ENCODE results near the gene TMF1.

TMF1 gene

GRCh38 chr3:69051756-69052471, at the start of gene TMF1:
Gene TMF1 (minus strand): TSS chr3:69052333. CDS start chr3:69052086, 247 bp downstream.
- no peak for DNase-seq

- DNase-seq: no peak
Observed at GRCh38 chr3:69099576-69099975, 47.4 kb upstream of the TMF1 start.

- DNase-seq: no peak
Observed at GRCh38 chr3:69097407-69098086, 45.4 kb upstream of the TMF1 start.

- DNase-seq: no peak
Observed at GRCh38 chr3:69096299-69096698, 44.2 kb upstream of the TMF1 start.

- no peak for DNase-seq
Observed at GRCh38 chr3:69095636-69096035, 43.5 kb upstream of the TMF1 start.

- DNase-seq: no peak
Observed at GRCh38 chr3:69094467-69095205, 42.5 kb upstream of the TMF1 start.

- no peak for DNase-seq
Observed at GRCh38 chr3:69092030-69092516, 39.9 kb upstream of the TMF1 start.

- DNase-seq: no peak
Observed at GRCh38 chr3:69091389-69092029, 39.4 kb upstream of the TMF1 start.

- no peak for DNase-seq
Observed at GRCh38 chr3:69090021-69090420, 37.9 kb upstream of the TMF1 start.

GRCh38 chr3:69088063-69088462, 35.9 kb upstream of the TMF1 start:
- no peak for DNase-seq

- no peak for DNase-seq
Observed at GRCh38 chr3:69087030-69087791, 35.1 kb upstream of the TMF1 start.

- DNase-seq: no peak
Observed at GRCh38 chr3:69085833-69086722, 33.9 kb upstream of the TMF1 start.

- no peak for DNase-seq
Observed at GRCh38 chr3:69085168-69085832, 33.2 kb upstream of the TMF1 start.

GRCh38 chr3:69084326-69085167, 32.4 kb upstream of the TMF1 start, which contains the start of gene ARL6IP5:
Gene ARL6IP5 (plus strand): TSS chr3:69084937. CDS start chr3:69085048, 111 bp downstream.
- peak; percentile 56 for DNase-seq

- DNase-seq: no peak
Observed at GRCh38 chr3:69082805-69083204, 30.7 kb upstream of the TMF1 start.

GRCh38 chr3:69082361-69082760, 30.2 kb upstream of the TMF1 start:
- no peak for DNase-seq

- DNase-seq: no peak
Observed at GRCh38 chr3:69081583-69082262, 29.6 kb upstream of the TMF1 start.

GRCh38 chr3:69080233-69080920, 28.2 kb upstream of the TMF1 start, which contains the start of gene UBA3:
Gene UBA3 (minus strand): TSS chr3:69080365. CDS start chr3:69080353, 12 bp downstream.
- peak; percentile 54 for DNase-seq
